Keratinocyte (primary cell): ENCODE results near the gene TMEM244. TPM values are rescaled to one million over a fixed set of nuclear protein-coding genes. Genes with fewer than 3 reads are reported as not detected.

Source experiments
- DNase-seq: peaks from one replicate; pipeline ENCODE4 v3.0.0-alpha.2; 2011; ENCODE audit warnings: low read depth, missing footprints, low spot score
- FAIRE-seq: peaks from 2 replicates; lab custom pipeline; 2011; peaks lifted over from hg19 to GRCh38; lab: Jason Lieb, UNC
- H2AFZ ChIP-seq: 2 replicates; pipeline ENCODE4 v1.6.0; 2012; ENCODE audit warnings: low read length, control low read depth, inconsistent platforms; ENCODE audit not compliant: control insufficient read depth
- H3K27ac ChIP-seq: 2 replicates; pipeline ENCODE4 v1.5.1; 2011; ENCODE audit warnings: low read length; ENCODE audit not compliant: control insufficient read depth, insufficient read depth
- H3K27me3 ChIP-seq: 3 replicates; pipeline ENCODE4 v1.6.0; 2011; ENCODE audit warnings: low read length; ENCODE audit not compliant: control insufficient read depth, insufficient read depth; ENCODE audit errors: extremely low read depth
- H3K36me3 ChIP-seq, 2 experiments: 2 replicates in 1 of 2; 3 replicates in 1 of 2; pipeline ENCODE4 v1.5.1; 2011; ENCODE audit warnings: low read length in 2 of 2, mild to moderate bottlenecking in 1 of 2; ENCODE audit not compliant: control insufficient read depth in 2 of 2, insufficient read depth in 2 of 2; ENCODE audit errors: extremely low read depth in 1 of 2
- H3K4me1 ChIP-seq: 3 replicates; pipeline ENCODE4 v1.5.1; 2011; ENCODE audit warnings: low read length; ENCODE audit not compliant: control insufficient read depth, insufficient read depth; ENCODE audit errors: extremely low read depth
- H3K4me2 ChIP-seq: 3 replicates; pipeline ENCODE4 v1.6.0; 2011; ENCODE audit warnings: low read depth, low read length; ENCODE audit not compliant: control insufficient read depth, insufficient read depth; ENCODE audit errors: extremely low read depth
- H3K4me3 ChIP-seq, 3 experiments: fragments of 200-600 bp in 1 of 3; sonication (generic) in 1 of 3; 2 replicates in 2 of 3; 3 replicates in 1 of 3; pipeline ENCODE4 v1.5.1; 2011 to 2016; ENCODE audit warnings: low read length in 3 of 3, mild to moderate bottlenecking in 3 of 3, control low read depth in 2 of 3, inconsistent platforms in 1 of 3, low read depth in 1 of 3, mixed read lengths in 1 of 3, mixed run types in 1 of 3, moderate library complexity in 1 of 3; ENCODE audit not compliant: control insufficient read depth in 2 of 3, insufficient read depth in 2 of 3; ENCODE audit errors: extremely low read depth in 1 of 3
- H3K79me2 ChIP-seq: 2 replicates; pipeline ENCODE4 v1.6.0; 2012; ENCODE audit warnings: low read length; ENCODE audit not compliant: control insufficient read depth, insufficient read depth
- H3K9ac ChIP-seq: 3 replicates; pipeline ENCODE4 v1.6.0; 2011; ENCODE audit warnings: low read length; ENCODE audit not compliant: control insufficient read depth, insufficient read depth; ENCODE audit errors: extremely low read depth
- H3K9me1 ChIP-seq: 3 replicates; pipeline ENCODE4 v1.6.0; 2011; ENCODE audit warnings: low read length; ENCODE audit not compliant: control insufficient read depth, insufficient read depth; ENCODE audit errors: extremely low read depth
- H3K9me3 ChIP-seq: 2 replicates; pipeline ENCODE4 v1.5.1; 2012; ENCODE audit warnings: low read depth, low read length; ENCODE audit not compliant: control insufficient read depth
- H4K20me1 ChIP-seq: 3 replicates; pipeline ENCODE4 v1.6.0; 2011; ENCODE audit warnings: low read length; ENCODE audit not compliant: control insufficient read depth, insufficient read depth; ENCODE audit errors: extremely low read depth
- EZH2 ChIP-seq: IDR thresholded peaks from one replicate; pipeline ENCODE4 v1.6.1; 2012; ENCODE audit warnings: inconsistent platforms, mild to moderate bottlenecking, low read length, moderate library complexity
- dilution Hi-C: fragments of 300-500 bp; cut with MboI; formaldehyde crosslinking; loops from one replicate; pipeline ENCODE4 v1.7.0; 2020; ENCODE audit warnings: low sequenced_read_pairs; ENCODE audit not compliant: extremely low pct_ligation_motif_present
- polyA plus RNA-seq, 5 experiments: library from polyadenylated mRNA; depleted of rRNA in 3 of 5; stranded (reverse) in 3 of 5; stranded (forward) in 1 of 5; unstranded in 1 of 5; fragments of >200 nt; gene quantifications; 1 replicate in 1 of 5; 2 replicates in 3 of 5; 3 replicates in 1 of 5; pipeline versions ENCODE4 v1.2.1 to v1.2.3, GENCODE V29; 2011 to 2012; ENCODE audit warnings: missing spikeins in 2 of 5, low read depth in 1 of 5, low replicate concordance in 1 of 5
- TF ChIP-seq, protein P1 (sequence below), 3 experiments: IDR thresholded peaks in 1 of 3; conservative IDR thresholded peaks in 1 of 3; optimal IDR thresholded peaks in 1 of 3; 2 replicates in 2 of 3; 3 replicates in 1 of 3; pipeline versions ENCODE3 to v1.5.1; 2011; ENCODE audit warnings: low read length in 3 of 3, mild to moderate bottlenecking in 3 of 3, moderate library complexity in 2 of 3, control low read depth in 1 of 3, inconsistent platforms in 1 of 3; ENCODE audit not compliant: insufficient read depth in 2 of 3; ENCODE audit errors: extremely low read depth in 1 of 3

Gene TMEM244
- polyA plus RNA-seq, 1 donor (not counting 4 experiments of a cell fraction or from before 2014, with no cell fraction given), result 0.12 TPM

DNA sequence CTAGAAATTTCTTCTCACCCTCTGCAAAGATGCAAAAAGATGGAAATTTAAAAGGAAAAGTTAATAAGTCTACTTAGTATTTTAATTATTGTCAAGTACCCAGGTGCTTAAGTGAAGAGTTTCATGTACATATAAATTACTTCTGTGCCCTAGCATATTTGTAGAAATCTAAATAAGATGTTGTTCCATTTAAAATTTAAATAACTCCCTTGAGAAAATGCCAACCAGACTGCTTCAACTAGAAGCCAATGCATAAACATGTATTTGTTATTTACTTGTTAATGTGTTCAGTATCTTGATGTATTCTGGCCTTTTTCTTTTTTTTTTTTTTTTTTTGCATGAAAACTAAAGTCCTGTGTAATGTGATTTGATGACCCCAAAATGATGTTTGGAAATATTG, 6.3 kb upstream of the TMEM244 start:
- Histone ChIP-seq H3K27me3 (no peaks in the 10 kb centered on the region), H3K9ac (no peak overlapping the region), H3K27ac (no peak overlapping the region), H3K9me3 (no peaks in the 10 kb centered on the region), H2AFZ (no peak overlapping the region), H3K4me1 (peaks cover 11% of the 10 kb centered on the region), H3K4me2 (no peak overlapping the region), H4K20me1 (no peaks in the 10 kb centered on the region), H3K4me3 (no peak overlapping the region), H3K9me1 (no peaks in the 10 kb centered on the region), H3K36me3 (no peaks in the 10 kb centered on the region), H3K79me2 (no peaks in the 10 kb centered on the region)
- DNase-seq (no peak), FAIRE-seq (no peak)
- dilution Hi-C loops, result no loop called here
- TF ChIP-seq EZH2, result no peak
- TF ChIP-seq, protein P1, sequence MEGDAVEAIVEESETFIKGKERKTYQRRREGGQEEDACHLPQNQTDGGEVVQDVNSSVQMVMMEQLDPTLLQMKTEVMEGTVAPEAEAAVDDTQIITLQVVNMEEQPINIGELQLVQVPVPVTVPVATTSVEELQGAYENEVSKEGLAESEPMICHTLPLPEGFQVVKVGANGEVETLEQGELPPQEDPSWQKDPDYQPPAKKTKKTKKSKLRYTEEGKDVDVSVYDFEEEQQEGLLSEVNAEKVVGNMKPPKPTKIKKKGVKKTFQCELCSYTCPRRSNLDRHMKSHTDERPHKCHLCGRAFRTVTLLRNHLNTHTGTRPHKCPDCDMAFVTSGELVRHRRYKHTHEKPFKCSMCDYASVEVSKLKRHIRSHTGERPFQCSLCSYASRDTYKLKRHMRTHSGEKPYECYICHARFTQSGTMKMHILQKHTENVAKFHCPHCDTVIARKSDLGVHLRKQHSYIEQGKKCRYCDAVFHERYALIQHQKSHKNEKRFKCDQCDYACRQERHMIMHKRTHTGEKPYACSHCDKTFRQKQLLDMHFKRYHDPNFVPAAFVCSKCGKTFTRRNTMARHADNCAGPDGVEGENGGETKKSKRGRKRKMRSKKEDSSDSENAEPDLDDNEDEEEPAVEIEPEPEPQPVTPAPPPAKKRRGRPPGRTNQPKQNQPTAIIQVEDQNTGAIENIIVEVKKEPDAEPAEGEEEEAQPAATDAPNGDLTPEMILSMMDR (optimal IDR thresholded peaks at IDR 0.05 in 1 of 3, IDR thresholded peaks at IDR 0.05 in 1 of 3, conservative IDR thresholded peaks at IDR 0.05 in 1 of 3; ENCODE audit: extremely low read depth in 1 of 3, insufficient read depth in 2 of 3, low read length in 3 of 3), result no peak

DNA sequence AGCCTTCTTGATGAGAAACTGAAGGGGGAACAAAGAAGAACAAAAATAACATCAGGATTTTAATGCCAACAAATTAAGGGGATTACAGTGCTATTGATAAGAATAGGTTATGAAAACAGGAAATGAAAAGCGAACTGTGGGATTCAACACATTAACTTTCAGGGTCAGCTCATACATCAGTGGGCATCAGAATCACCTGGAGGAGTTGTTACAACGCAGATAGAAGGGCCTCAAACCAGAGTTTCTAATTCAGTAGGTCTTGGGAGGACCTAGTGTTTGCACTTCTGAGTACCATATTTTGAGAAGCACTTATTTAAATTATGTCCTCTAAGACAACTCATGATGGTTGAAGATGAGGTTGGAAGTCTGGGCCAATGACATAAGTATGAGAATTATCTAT, 5.6 kb upstream of the TMEM244 start:
- no peak for DNase-seq
- H2AFZ ChIP-seq, result no peak overlapping the region
- no peak overlapping the region for H3K9ac ChIP-seq
- H3K27me3 ChIP-seq, result no peaks in the 10 kb centered on the region
- H3K27ac ChIP-seq, result no peak overlapping the region
- dilution Hi-C loops, result no loop called here
- no peak overlapping the region for H3K4me3 ChIP-seq
- FAIRE-seq, result no peak
- H4K20me1 ChIP-seq, result no peaks in the 10 kb centered on the region
- TF ChIP-seq EZH2, result no peak
- TF ChIP-seq, protein P1 (optimal IDR thresholded peaks at IDR 0.05 in 1 of 3, IDR thresholded peaks at IDR 0.05 in 1 of 3, conservative IDR thresholded peaks at IDR 0.05 in 1 of 3; ENCODE audit: extremely low read depth in 1 of 3, insufficient read depth in 2 of 3, low read length in 3 of 3), result no peak
- no peaks in the 10 kb centered on the region for H3K9me1 ChIP-seq
- no peaks in the 10 kb centered on the region for H3K36me3 ChIP-seq
- no peaks in the 10 kb centered on the region for H3K79me2 ChIP-seq
- peaks cover 12% of the 10 kb centered on the region for H3K4me1 ChIP-seq
- H3K4me2 ChIP-seq, result no peak overlapping the region
- no peaks in the 10 kb centered on the region for H3K9me3 ChIP-seq
